NCI-H748 treated with DMSO at 0.1 percent for 48 hours (cell line): ENCODE data around the gene FKBP5.
"Not testable (repeated sequence)": the region's sequence is repeated elsewhere in the genome, so short reads cannot be mapped to it uniquely, and the experiment has no call there.

Experiments
- DNase-seq: peaks from one replicate; lab custom pipeline; 2025; lab: John Stamatoyannopoulos, UW

Gene FKBP5

GRCh38 chr6:35723587-35723986 is 34.9 kb upstream of the FKBP5 start:
- DNase-seq: no peak

DNA sequence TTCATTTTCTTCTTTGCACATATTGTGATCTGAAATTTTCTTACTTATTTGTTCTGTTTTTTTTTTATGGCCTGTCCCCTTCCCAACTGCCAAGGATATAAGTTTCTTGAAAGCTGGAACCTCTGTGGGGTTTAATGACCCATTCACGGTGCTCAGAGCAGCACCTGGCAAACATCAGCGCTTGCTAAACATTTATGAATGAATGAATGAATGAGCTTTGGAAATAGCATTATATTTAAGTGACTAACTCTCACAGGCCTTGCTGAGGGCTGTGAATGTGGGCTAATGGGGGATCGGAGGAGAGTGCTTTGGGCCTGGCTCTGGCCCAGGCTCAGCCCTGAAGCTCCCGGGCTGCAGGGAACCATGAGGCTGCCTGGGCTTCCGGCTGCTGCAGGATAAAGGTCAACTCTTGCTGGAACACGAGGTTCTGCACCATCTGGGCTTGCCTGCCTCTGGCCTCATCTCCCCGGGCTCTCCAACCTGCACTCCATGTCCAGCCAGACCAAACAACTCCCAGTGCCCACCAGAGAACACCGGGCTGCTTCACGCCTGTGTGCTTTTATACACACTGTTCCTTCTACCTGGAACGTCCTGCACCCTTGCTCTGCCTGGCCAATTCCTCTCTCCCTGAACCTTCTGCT is 33.5 kb upstream of the FKBP5 start:
- no peak for DNase-seq

DNA sequence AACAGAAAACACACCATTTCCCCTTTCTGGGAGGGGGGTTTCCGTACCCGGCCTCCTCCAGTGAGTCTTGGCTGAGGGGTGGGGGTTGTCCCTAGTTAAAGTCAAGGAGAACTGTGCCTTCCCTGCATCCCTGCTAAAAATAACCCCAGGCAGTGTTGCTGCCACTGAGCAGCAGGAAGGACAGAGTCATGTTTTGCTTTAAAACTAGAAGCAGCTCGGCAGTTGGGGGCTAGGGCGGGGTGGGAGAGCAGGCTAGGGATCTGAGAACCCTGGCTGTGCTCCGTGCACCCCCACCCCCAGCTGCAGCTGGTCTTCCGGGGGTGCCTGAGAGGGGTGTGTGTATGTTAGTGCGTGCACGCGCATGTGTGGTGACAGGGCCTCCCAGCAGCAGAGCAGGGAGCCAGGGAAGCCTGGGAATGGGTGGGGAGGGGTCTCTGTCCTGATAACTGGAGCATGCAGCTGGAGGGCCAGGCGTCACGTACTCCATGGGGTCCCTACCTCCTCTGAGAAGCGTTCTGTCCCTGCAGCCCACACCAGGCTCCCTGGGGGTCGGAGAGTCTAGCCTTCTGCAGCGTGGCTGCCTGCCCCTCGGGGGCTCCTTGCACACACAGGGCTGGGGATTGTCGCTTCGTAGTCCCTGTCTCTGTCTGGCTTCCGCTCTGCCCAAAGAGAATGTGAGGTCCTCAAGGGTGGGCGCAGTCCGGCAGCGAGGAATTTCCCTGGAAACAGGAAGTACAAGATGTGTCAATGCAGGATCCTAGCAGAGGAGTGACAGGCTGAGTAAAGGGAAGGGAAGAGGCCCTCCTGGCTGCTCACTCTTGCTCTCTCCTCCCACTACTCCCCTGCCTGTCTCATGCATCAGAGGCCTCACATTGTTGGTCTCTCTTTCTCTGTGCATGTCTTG is 31.4 kb upstream of the FKBP5 start:
- DNase-seq: no peak

- no peak for DNase-seq
These were observed 30.7 kb upstream of the FKBP5 start for GRCh38 chr6:35719404-35719829.

DNA sequence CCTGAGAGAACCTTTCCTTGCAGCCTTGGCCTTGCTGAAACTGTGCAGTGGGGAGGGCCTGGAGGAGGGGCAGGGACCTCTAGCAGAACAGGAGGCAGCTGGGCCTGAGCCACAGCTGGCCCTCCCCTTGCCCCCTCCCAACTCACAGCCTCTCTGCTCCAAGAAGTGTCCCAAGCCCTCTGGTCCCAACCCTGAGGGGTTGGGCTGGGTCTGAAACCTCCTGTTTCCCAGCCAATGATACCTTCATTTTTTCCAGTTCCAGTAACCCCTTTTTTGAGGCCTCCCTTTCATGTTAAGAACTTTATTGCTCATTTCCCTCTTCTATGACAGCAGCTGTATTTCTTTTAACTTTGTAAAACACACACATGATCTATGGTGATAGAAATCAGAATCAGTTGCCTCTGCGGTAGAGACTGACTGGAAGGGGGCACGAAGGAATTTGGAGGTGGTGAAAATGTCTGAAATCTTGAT is 30.2 kb upstream of the FKBP5 start:
- DNase-seq: no peak

DNA sequence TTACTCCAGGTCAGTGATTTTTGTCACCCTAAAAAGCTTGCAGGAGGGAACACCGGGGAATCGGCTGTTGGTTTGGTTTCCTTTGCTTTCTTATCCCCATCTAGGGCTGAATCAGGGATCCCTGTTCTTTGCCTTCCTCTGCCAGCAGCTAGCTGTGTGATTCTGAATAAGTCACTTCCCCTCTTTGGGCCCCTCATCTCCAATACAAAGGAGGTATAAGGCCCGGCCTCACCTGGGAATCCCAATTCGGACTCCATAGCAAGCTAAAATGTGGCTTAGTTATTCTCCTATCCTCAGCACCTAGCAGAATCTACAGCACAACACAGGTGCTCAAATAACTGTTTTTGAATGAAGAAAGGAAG is 29.6 kb upstream of the FKBP5 start:
- DNase-seq: no peak

DNA sequence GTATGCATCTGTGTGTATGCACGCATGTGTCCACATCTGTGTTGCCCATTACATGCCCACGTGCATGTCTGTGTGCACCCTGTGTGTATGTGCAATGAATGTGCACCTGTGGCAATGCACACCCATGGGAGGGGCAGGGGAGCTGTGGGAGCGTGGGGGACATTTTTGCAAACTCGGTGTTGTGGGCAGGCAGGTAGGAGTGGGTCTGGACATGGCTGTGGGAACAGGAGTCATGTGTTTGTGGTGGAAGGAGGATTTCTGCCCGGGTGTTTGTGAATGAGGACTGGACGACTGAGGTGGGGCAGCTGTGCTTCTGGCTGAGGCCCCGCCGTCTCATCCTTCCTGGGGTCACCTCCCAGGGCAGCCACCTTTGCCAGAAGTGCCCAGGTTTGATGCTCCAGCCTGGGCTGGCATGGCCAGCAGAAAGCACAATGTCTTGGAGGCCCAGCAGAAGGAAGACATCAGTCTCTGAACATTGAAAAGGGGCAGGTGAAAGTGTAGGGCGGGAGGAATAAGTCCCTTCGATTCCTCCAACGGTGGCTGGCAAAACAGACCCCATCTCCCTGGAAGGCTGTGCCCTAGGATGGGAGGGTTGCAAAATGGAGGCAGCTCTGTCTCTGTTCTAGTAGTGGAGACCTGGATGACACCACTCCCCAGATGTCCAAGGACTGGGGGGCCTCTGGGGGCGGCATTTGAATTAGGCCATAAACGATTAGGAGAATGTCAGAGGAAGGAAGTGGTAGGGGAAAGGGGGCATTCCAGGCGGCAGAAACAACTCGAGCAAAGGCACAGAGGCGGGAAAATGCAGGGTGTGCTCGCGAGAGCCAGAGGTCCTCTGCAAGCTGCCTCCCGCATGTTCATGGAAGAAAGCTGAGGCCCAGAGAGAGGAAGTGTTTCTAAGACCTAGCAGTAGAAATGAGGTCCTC is 29.0 kb upstream of the FKBP5 start:
- no peak for DNase-seq

GRCh38 chr6:35716798-35717197 is 28.1 kb upstream of the FKBP5 start:
- DNase-seq: no peak

- DNase-seq: no peak
These were observed 24.5 kb upstream of the FKBP5 start for GRCh38 chr6:35713006-35713767.

DNA sequence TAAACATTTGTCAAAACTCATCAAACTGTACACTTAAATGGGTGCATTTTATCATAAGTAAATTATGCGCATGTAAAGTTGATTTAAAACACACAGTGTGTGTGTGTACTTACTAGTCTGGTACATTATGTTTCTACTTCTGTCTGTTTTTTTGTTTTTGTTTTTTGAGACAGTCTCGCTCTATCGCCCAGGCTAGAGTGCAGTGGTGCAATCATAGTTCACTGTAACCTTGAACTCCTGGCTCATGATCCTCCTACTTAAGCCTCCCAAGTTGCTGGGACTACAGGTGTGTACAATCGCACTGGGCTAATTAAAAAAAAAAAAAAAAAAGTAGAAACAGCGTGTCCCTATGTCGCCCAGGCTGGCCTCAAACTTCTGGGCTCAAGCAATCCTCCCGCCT is 23.0 kb upstream of the FKBP5 start:
- no peak for DNase-seq

DNA sequence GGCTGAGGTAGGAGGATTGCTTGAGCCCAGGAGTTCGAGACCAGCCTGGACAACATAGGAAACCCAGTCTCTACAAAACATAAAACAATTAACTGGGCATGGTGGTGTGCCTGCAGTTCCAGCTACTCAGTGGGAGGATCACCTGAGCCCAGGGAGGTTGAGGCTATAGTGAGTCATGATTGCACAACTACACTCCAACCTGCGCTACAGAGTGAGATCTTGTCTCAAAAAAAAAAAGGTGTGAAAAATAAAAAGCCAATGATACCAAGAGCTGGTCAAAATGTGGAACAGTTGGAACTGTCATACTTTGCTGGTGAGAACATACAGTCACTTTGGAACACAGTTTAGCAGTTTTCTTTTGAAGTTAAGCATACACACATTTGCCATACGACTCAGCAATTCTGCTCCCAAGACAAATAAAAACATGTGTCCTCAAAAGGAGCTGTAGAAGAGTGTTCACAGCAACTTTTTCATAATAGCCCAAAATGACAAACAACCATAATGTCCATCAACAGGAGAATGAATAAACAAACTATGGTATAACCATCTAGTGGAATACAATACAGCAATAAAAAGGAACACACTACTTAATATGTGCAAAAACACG is 21.6 kb upstream of the FKBP5 start:
- no peak for DNase-seq

DNA sequence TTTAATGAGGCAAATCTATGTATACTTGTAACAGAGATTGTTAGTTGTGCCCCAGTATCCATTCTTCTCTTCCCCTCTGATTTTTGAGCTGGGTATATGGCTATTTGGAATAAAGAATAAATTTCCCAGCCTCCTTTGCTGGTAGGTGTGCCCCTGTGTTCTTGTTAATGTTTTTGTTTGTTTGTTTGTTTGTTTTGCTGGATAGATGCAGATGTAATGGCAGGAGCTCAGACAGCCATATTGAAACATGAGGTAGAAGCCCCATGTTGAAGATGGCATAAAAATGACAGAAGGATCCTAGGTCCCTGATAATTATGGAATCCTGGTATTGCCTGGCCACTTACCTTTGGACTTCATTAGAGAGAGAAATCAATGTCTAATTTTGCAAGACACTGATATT is 19.9 kb upstream of the FKBP5 start:
- no peak for DNase-seq

- DNase-seq: no peak
These were observed 19.1 kb upstream of the FKBP5 start for GRCh38 chr6:35707714-35708407.

- no peak for DNase-seq
These were observed 17.8 kb upstream of the FKBP5 start for GRCh38 chr6:35706468-35706867.

DNA sequence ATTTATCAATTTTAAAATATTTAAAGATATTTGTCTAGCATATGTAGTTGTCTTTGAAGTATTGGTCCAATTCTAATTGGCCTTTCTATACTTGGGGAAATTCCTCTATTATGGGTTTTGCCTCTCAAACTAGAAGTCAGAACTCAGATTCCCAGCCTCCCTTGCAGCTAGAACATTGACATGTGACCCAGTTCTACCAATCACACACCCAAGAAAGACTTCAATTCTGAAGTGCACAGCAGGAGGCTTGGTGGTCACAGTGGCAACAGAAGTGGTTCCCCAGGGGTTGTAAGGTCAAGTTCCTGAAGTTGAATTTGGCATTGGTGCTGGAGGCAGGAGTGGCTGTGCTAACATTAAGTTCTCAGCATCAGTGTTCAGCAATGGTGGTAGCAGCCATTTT is 14.8 kb upstream of the FKBP5 start:
- no peak for DNase-seq

DNA sequence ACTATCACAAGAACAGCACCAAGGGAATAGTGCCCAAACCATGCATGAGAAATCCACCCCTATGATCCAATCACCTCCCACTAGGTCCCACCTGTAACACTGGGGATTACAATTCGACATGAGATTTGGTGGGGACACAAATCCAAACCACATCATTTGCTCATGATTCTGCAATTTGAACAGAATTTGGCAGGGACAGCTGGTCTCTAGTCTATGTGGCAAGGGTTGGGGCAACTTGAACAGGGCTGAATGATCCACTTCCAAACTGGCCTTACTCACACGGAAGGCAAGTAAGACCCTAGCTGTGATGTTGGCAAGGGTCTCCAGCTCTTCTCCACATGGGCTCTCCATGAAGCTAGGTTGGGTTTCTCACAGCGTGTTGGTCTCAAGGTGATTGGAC is 10.1 kb upstream of the FKBP5 start:
- DNase-seq: no peak

DNA sequence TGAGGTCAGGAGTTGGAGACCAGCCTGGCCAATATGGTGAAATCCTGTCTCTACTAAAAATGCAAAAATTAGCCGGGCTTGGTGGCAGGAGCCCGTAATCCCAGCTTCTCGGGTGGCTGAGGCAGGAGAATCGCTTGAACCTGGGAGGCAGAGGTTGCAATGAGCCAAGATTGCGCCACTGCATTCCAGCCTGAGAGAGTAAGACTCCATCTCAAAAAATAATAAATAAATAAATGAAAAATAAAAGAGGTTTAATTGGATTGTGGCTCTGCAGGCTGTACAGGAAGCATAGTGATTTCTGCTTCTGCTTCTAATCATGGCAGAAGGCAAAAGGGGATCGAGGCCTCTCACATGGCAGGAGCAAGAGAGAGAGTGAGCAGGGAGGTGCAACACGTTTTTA is 9.7 kb upstream of the FKBP5 start:
- not testable (repeated sequence) for DNase-seq

GRCh38 chr6:35694462-35694861 is 5.7 kb upstream of the FKBP5 start:
- no peak for DNase-seq

GRCh38 chr6:35691027-35691824 is 2.5 kb upstream of the FKBP5 start:
- no peak for DNase-seq

GRCh38 chr6:35690484-35690883 is 1.8 kb upstream of the FKBP5 start:
- DNase-seq: no peak
